Calu3 (cell line): ENCODE results near the gene DCC. TPM values are rescaled to one million over a fixed set of nuclear protein-coding genes. Genes with fewer than 3 reads are reported as not detected.

Experiments used
- BruUV-seq: library from RNA; stranded (reverse); fragments of 400-500 nt; replicated peaks from 2 replicates; lab custom pipeline; 2021; lab: Mats Ljungman, UMichigan
- CTCF ChIA-PET: fragments of 300-600 bp; sonication (Branson Sonifier 250); formaldehyde crosslinking; loops from one replicate; lab custom pipeline; 2022; ENCODE audit warnings: antibody characterized with exemption; lab: Charles Lee
- DNase-seq: peaks from one replicate; pipeline ENCODE4 v3.0.0; 2022
- H3K27ac Mint-ChIP-seq: one replicate; pipeline ENCODE4 v1.8.0; 2022; ENCODE audit warnings: mixed read lengths; ENCODE audit not compliant: unreplicated experiment
- H3K27me3 Mint-ChIP-seq: one replicate; pipeline ENCODE4 v1.8.0; 2022; ENCODE audit warnings: mixed read lengths; ENCODE audit not compliant: unreplicated experiment
- H3K36me3 Mint-ChIP-seq: one replicate; pipeline ENCODE4 v1.8.0; 2022; ENCODE audit warnings: mild to moderate bottlenecking, moderate library complexity, mixed read lengths; ENCODE audit not compliant: insufficient read depth, unreplicated experiment
- H3K4me1 Mint-ChIP-seq: one replicate; pipeline ENCODE4 v1.8.0; 2022; ENCODE audit warnings: mild to moderate bottlenecking, low read depth, mixed read lengths; ENCODE audit not compliant: unreplicated experiment
- H3K4me3 Mint-ChIP-seq: one replicate; pipeline ENCODE4 v1.8.0; 2022; ENCODE audit warnings: mild to moderate bottlenecking, low read depth, moderate library complexity, mixed read lengths; ENCODE audit not compliant: unreplicated experiment
- H3K9me3 Mint-ChIP-seq: one replicate; pipeline ENCODE4 v1.8.0; 2022; ENCODE audit warnings: low read depth, mixed read lengths; ENCODE audit not compliant: unreplicated experiment
- CTCF ChIP-seq: fragments of 200-600 bp; IDR thresholded peaks from one replicate; pipeline ENCODE4 v1.8.0; 2022; ENCODE audit warnings: antibody characterized with exemption; ENCODE audit not compliant: unreplicated experiment
- intact Hi-C: fragments of 100-400 bp; cut with micrococcal nuclease; formaldehyde crosslinking; loops from one replicate; pipeline ENCODE4 v1.10.0; 2022; ENCODE audit not compliant: unreplicated experiment
- total RNA-seq: library from RNA; stranded (reverse); gene quantifications from 2 replicates; pipeline ENCODE4 v1.2.3, GENCODE V29; 2022

The DCC gene
- total RNA-seq, 1 experiment from 2014 or later = not detected

GRCh38 chr18:53486296-53486695 is 1146.3 kb downstream of the DCC start:
- no peak overlapping the region for H3K4me3 Mint-ChIP-seq
- intact Hi-C loops = no loop called here
- no TSS peak for BruUV-seq
- H3K27ac Mint-ChIP-seq = no peak overlapping the region
- no peak for DNase-seq
- no peaks in the 10 kb centered on the region for H3K9me3 Mint-ChIP-seq
- no peak for TF ChIP-seq CTCF
- H3K4me1 Mint-ChIP-seq = no peaks in the 10 kb centered on the region
- no peaks in the 10 kb centered on the region for H3K27me3 Mint-ChIP-seq
- CTCF ChIA-PET = no interaction called here
- no peaks in the 10 kb centered on the region for H3K36me3 Mint-ChIP-seq

- BruUV-seq = no TSS peak
- no peaks in the 10 kb centered on the region for H3K4me1 Mint-ChIP-seq
- intact Hi-C loops = no loop called here
- H3K27ac Mint-ChIP-seq = no peak overlapping the region
- no peak overlapping the region for H3K4me3 Mint-ChIP-seq
- H3K27me3 Mint-ChIP-seq = no peaks in the 10 kb centered on the region
- no peaks in the 10 kb centered on the region for H3K36me3 Mint-ChIP-seq
- CTCF ChIA-PET = no interaction called here
- peaks cover 4% of the 10 kb centered on the region for H3K9me3 Mint-ChIP-seq
- no peak for DNase-seq
- TF ChIP-seq CTCF = no peak
Observed at GRCh38 chr18:53489266-53489665, 1149.3 kb downstream of the DCC start.

GRCh38 chr18:53490019-53490418 is 1150.0 kb downstream of the DCC start:
- Mint-ChIP-seq H3K4me1 (no peaks in the 10 kb centered on the region), H3K36me3 (no peaks in the 10 kb centered on the region), H3K27me3 (no peaks in the 10 kb centered on the region), H3K9me3 (peaks cover 4% of the 10 kb centered on the region), H3K4me3 (no peak overlapping the region), H3K27ac (no peak overlapping the region)
- TF ChIP-seq CTCF = no peak
- no TSS peak for BruUV-seq
- DNase-seq = no peak
- CTCF ChIA-PET = no interaction called here
- intact Hi-C loops = no loop called here

GRCh38 chr18:53496028-53496427 is 1156.0 kb downstream of the DCC start:
- TF ChIP-seq CTCF = no peak
- Mint-ChIP-seq H3K9me3 (peaks cover 4% of the 10 kb centered on the region), H3K4me3 (no peak overlapping the region), H3K4me1 (no peaks in the 10 kb centered on the region), H3K36me3 (no peaks in the 10 kb centered on the region), H3K27ac (no peak overlapping the region), H3K27me3 (no peaks in the 10 kb centered on the region)
- no TSS peak for BruUV-seq
- no peak for DNase-seq
- CTCF ChIA-PET = no interaction called here
- intact Hi-C loops = no loop called here
